Endothelial cell of umbilical vein (primary cell): ENCODE measurements around the gene AP5Z1. TPM values are rescaled to one million over a fixed set of nuclear protein-coding genes. Genes with fewer than 3 reads are reported as not detected.

Experiments
- BruUV-seq: library from RNA; stranded (reverse); fragments of 400-500 nt; replicated peaks from 2 replicates; lab custom pipeline; 2021; lab: Mats Ljungman, UMichigan
- CTCF ChIA-PET: fragments of 300-600, 350-600 bp; sonication (Branson Sonifier 250); formaldehyde crosslinking; loops from one replicate; lab custom pipeline; 2021; ENCODE audit warnings: antibody characterized with exemption, inconsistent platforms; lab: Charles Lee
- POLR2A ChIA-PET: fragments of 300-600, 350-600 bp; sonication (Branson Sonifier 250); formaldehyde crosslinking; loops from one replicate; lab custom pipeline; 2021; ENCODE audit warnings: antibody characterized with exemption, inconsistent platforms; lab: Charles Lee
- DNase-seq: peaks from one replicate; pipeline ENCODE4 v3.0.0-alpha.2; 2011; ENCODE audit warnings: low read depth, low spot score
- FAIRE-seq: peaks from 2 replicates; lab custom pipeline; 2011; peaks lifted over from hg19 to GRCh38; lab: Jason Lieb, UNC
- H2AFZ ChIP-seq: 2 replicates; pipeline ENCODE4 v1.6.0; 2012; ENCODE audit warnings: low read depth, low read length, control low read depth, inconsistent platforms
- H3K27ac ChIP-seq: 2 replicates; pipeline ENCODE4 v1.5.1; 2011; ENCODE audit warnings: low read depth, mild to moderate bottlenecking, control low read depth, low read length, moderate library complexity; ENCODE audit not compliant: insufficient read depth
- H3K27me3 ChIP-seq, 2 experiments: 2 replicates each; pipeline versions ENCODE4 v1.6.0 to v1.6.1; 2011; ENCODE audit warnings: low read length in 2 of 2, mixed read lengths in 1 of 2; ENCODE audit not compliant: control insufficient read depth in 2 of 2, insufficient read depth in 2 of 2
- H3K36me3 ChIP-seq, 2 experiments: 2 replicates in 1 of 2; 3 replicates in 1 of 2; pipeline ENCODE4 v1.5.1; 2011; ENCODE audit warnings: low read length in 2 of 2, mild to moderate bottlenecking in 1 of 2, moderate library complexity in 1 of 2; ENCODE audit not compliant: control insufficient read depth in 2 of 2, insufficient read depth in 2 of 2; ENCODE audit errors: extremely low read depth in 1 of 2
- H3K4me1 ChIP-seq: 3 replicates; pipeline ENCODE4 v1.5.1; 2011; ENCODE audit warnings: mild to moderate bottlenecking, low read length; ENCODE audit not compliant: control insufficient read depth, insufficient read depth; ENCODE audit errors: extremely low read depth
- H3K4me2 ChIP-seq: 2 replicates; pipeline ENCODE4 v1.6.1; 2011; ENCODE audit warnings: low read length, control low read depth, mixed read lengths; ENCODE audit not compliant: insufficient read depth
- H3K4me3 ChIP-seq, 3 experiments: fragments of 200-600 bp in 1 of 3; sonication (generic), shearing (Covaris generic) in 1 of 3; replicated peaks in 1 of 3; 2 replicates each; pipeline ENCODE4 v1.5.1; 2011 to 2016; ENCODE audit warnings: control low read depth in 3 of 3, low read length in 3 of 3, mild to moderate bottlenecking in 2 of 3, inconsistent platforms in 1 of 3, low read depth in 1 of 3, moderate library complexity in 1 of 3; ENCODE audit not compliant: insufficient read depth in 1 of 3
- H3K79me2 ChIP-seq: 2 replicates; pipeline ENCODE4 v1.6.0; 2012; ENCODE audit warnings: low read length, inconsistent platforms; ENCODE audit not compliant: control insufficient read depth, insufficient read depth
- H3K9ac ChIP-seq: replicated peaks from 2 replicates; pipeline ENCODE3; 2011; ENCODE audit warnings: low read length, control low read depth; ENCODE audit not compliant: insufficient read depth; ENCODE audit errors: extremely low read depth
- H3K9me1 ChIP-seq: replicated peaks from 3 replicates; pipeline ENCODE4 v1.6.0; 2011; ENCODE audit warnings: mild to moderate bottlenecking, low read length; ENCODE audit not compliant: control insufficient read depth, insufficient read depth; ENCODE audit errors: extremely low read depth
- H3K9me3 ChIP-seq: replicated peaks from 2 replicates; pipeline ENCODE4 v1.5.1; 2012; ENCODE audit warnings: low read length, inconsistent platforms; ENCODE audit not compliant: control insufficient read depth, insufficient read depth
- H4K20me1 ChIP-seq: replicated peaks from 2 replicates; pipeline ENCODE3; 2011; ENCODE audit warnings: mild to moderate bottlenecking, low read length; ENCODE audit not compliant: control insufficient read depth, insufficient read depth; ENCODE audit errors: extremely low read depth
- CTCF ChIP-seq, 2 donors: IDR thresholded peaks; 1 replicate in 1 of 2; 2 replicates in 1 of 2; pipeline ENCODE4 v1.5.1; 2011; ENCODE audit warnings: low read length in 2 of 2, mild to moderate bottlenecking in 2 of 2, moderate library complexity in 2 of 2, control low read depth in 1 of 2, inconsistent platforms in 1 of 2, low read depth in 1 of 2; ENCODE audit not compliant: insufficient read depth in 1 of 2; ENCODE audit errors: extremely low read depth in 1 of 2
- EZH2 ChIP-seq: IDR thresholded peaks from 2 replicates; pipeline ENCODE4 v1.6.1; 2012; ENCODE audit warnings: borderline replicate concordance, low read depth, mild to moderate bottlenecking, moderate library complexity, low read length, inconsistent platforms; ENCODE audit not compliant: severe bottlenecking
- FOS ChIP-seq: IDR thresholded peaks from 2 replicates; pipeline ENCODE4 v1.6.1; 2011; ENCODE audit warnings: mild to moderate bottlenecking, low read length, moderate library complexity, borderline replicate concordance; ENCODE audit not compliant: insufficient read depth
- GATA2 ChIP-seq: IDR thresholded peaks from 2 replicates; pipeline ENCODE4 v1.7.0; 2011; ENCODE audit warnings: low read depth, mild to moderate bottlenecking, moderate library complexity, mixed read lengths, low read length; ENCODE audit not compliant: insufficient read length, insufficient read depth
- JUN ChIP-seq: IDR thresholded peaks from 2 replicates; pipeline ENCODE4 v1.6.1; 2011; ENCODE audit warnings: borderline replicate concordance, low read depth; ENCODE audit not compliant: insufficient read length, insufficient read depth
- MAX ChIP-seq: IDR thresholded peaks from 2 replicates; pipeline ENCODE4 v1.6.1; 2011; ENCODE audit not compliant: insufficient read depth, insufficient read length
- MYC ChIP-seq: IDR thresholded peaks from one replicate; pipeline ENCODE4 v1.6.1; 2011; ENCODE audit warnings: mild to moderate bottlenecking, low read depth, low read length
- POLR2A ChIP-seq: IDR thresholded peaks from 2 replicates; pipeline ENCODE4 v1.6.1; 2012; ENCODE audit warnings: low read depth, mild to moderate bottlenecking, control low read depth, low read length
- POLR2AphosphoS5 ChIP-seq: IDR thresholded peaks from 2 replicates; pipeline ENCODE4 v1.6.1; 2012; ENCODE audit warnings: low read depth, mild to moderate bottlenecking, control low read depth, low read length, moderate library complexity; ENCODE audit not compliant: insufficient read depth
- dilution Hi-C: fragments of 300-500 bp; cut with MboI; formaldehyde crosslinking; loops from one replicate; pipeline ENCODE4 v1.15.0; 2019; ENCODE audit warnings: low sequenced_read_pairs; ENCODE audit not compliant: extremely low pct_ligation_motif_present
- intact Hi-C: fragments of 100-400 bp; cut with micrococcal nuclease; formaldehyde crosslinking; loops from one replicate; pipeline ENCODE4 v1.10.0; 2022
- polyA plus RNA-seq, 4 experiments: library from polyadenylated mRNA; depleted of rRNA in 3 of 4; stranded (reverse) in 3 of 4; unstranded in 1 of 4; fragments of >200 nt; gene quantifications; 2 replicates each; pipeline versions ENCODE4 v1.2.1 to v1.2.3, GENCODE V29; 2011 to 2012; ENCODE audit warnings: missing spikeins in 1 of 4
- total RNA-seq: library from RNA; stranded (reverse); gene quantifications from 2 replicates; pipeline ENCODE4 v1.2.3, GENCODE V29; 2021

Gene AP5Z1
- total and polyA plus RNA-seq, 2 donors (not counting 3 experiments of a cell fraction or from before 2014, with no cell fraction given) = 53.7 to 58.9 TPM

- ChIA-PET POLR2A (no interaction called here), CTCF (no interaction called here)
- no peaks in the 10 kb centered on the region for H3K9me1 ChIP-seq
- FAIRE-seq (no peak), DNase-seq (no peak)
- H3K27me3 ChIP-seq = no peaks in the 10 kb centered on the region
- no peaks in the 10 kb centered on the region for H3K79me2 ChIP-seq
- H3K36me3 ChIP-seq = no peaks in the 10 kb centered on the region
- H3K4me1 ChIP-seq = no peaks in the 10 kb centered on the region
- TF ChIP-seq POLR2A (no peak), CTCF (IDR thresholded peaks at IDR 0.05; ENCODE audit: extremely low read depth in 1 of 2, insufficient read depth in 1 of 2, low read depth in 1 of 2, low read length in 2 of 2) (no peak), POLR2AphosphoS5 (no peak), MAX (no peak), GATA2 (no peak), FOS (no peak), MYC (no peak), JUN (no peak), EZH2 (no peak)
- no TSS peak for BruUV-seq
- intact Hi-C loops (no loop called here), dilution Hi-C loops (no loop called here)
- no peak overlapping the region for H3K4me2 ChIP-seq
- no peak overlapping the region for H3K9ac ChIP-seq
- H3K9me3 ChIP-seq = no peaks in the 10 kb centered on the region
- H4K20me1 ChIP-seq = no peaks in the 10 kb centered on the region
- no peak overlapping the region for H3K27ac ChIP-seq
- no peak overlapping the region for H2AFZ ChIP-seq
- no peak overlapping the region for H3K4me3 ChIP-seq
These were observed 48.2 kb downstream of the AP5Z1 start for GRCh38 chr7:4823441-4824119.
